ENCODE data around the gene ESRRA. TPM values are rescaled to one million over a fixed set of nuclear protein-coding genes. Genes with fewer than 3 reads are reported as not detected.

The ESRRA gene
- polyA plus RNA-seq, 2 of the 4 experiments (the other 2 are of a cell fraction), result 15.2 to 35.5 TPM

GRCh38 chr11:64294774-64295173 is 10.6 kb upstream of the ESRRA start:
- ChIA-PET POLR2A (interaction anchor here (1.0 kb wide), 1 partner anchor 18 kb away, joined by 4 read pairs; no protein-coding TSS in a partner anchor), CTCF (interaction anchor here (0.6 to 1.7 kb wide), 6 partner anchors 8 to 119 kb away, joined by 3 to 8 read pairs (median 4); no protein-coding TSS in a partner anchor)
- Histone ChIP-seq H3K4me1 (peaks cover 5% of the 10 kb centered on the region; the same call in 2 of the 3 replicates), H3K9me3 (no peaks in the 10 kb centered on the region), H3K4me3 (no peak overlapping the region), H3K4me2 (no peak overlapping the region), H3K27ac (no peak overlapping the region)
- no peak for TF ChIP-seq ELK1 (IDR thresholded peaks at IDR 0.05; ENCODE audit: low read depth, low read length)
- no peak for TF ChIP-seq TP53 (CRISPR knock-in tag; IDR thresholded peaks at IDR 0.05)
- TF ChIP-seq POLR2AphosphoS2 (conservative IDR thresholded peaks at IDR 0.05; ENCODE audit: low read length), result no peak
- TF ChIP-seq REST (IDR thresholded peaks at IDR 0.05), result no peak
- no peak for TF ChIP-seq HOXA7 (CRISPR knock-in tag; IDR thresholded peaks at IDR 0.05)
- TF ChIP-seq CHD2 (IDR thresholded peaks at IDR 0.05; ENCODE audit: low read length, partially characterized antibody), result no peak
- TF ChIP-seq HES2 (IDR thresholded peaks at IDR 0.05), result no peak
- TF ChIP-seq POLR2A (IDR thresholded peaks at IDR 0.05; ENCODE audit: low read length), result no peak
- DNase-seq (ENCODE audit: low read depth in 1 of 2, low spot score in 1 of 2) (no peak), ATAC-seq (no peak), FAIRE-seq (no peak)
- WGBS (ENCODE audit: missing lambda C conversion rate), result 62% methylated on average over 3 of the region's 3 CpGs

GRCh38 chr11:64295760-64296159 is 9.6 kb upstream of the ESRRA start:
- H3K4me2 ChIP-seq, result no peak overlapping the region
- WGBS (ENCODE audit: missing lambda C conversion rate), result 84% methylated on average over 4 of the region's 4 CpGs
- DNase-seq (ENCODE audit: low read depth in 1 of 2, low spot score in 1 of 2) (no peak), ATAC-seq (no peak), FAIRE-seq (no peak)
- POLR2A ChIA-PET, result interaction anchor here (1.0 kb wide), 1 partner anchor 19 kb away, joined by 4 read pairs; no protein-coding TSS in a partner anchor
- no peak for TF ChIP-seq SMC3 (IDR thresholded peaks at IDR 0.05)
- TF ChIP-seq RCOR1 (IDR thresholded peaks at IDR 0.05; ENCODE audit: low read depth, low read length), result no peak
- TF ChIP-seq EHMT2 (IDR thresholded peaks at IDR 0.05; ENCODE audit: low read depth), result no peak
- TF ChIP-seq POLR2AphosphoS2 (conservative IDR thresholded peaks at IDR 0.05; ENCODE audit: low read length), result no peak
- TF ChIP-seq MYC (IDR thresholded peaks at IDR 0.05; ENCODE audit: borderline replicate concordance, low read length), result no peak
- TF ChIP-seq POLR2A (IDR thresholded peaks at IDR 0.05; ENCODE audit: low read length), result no peak
- no peak for TF ChIP-seq MAFK (IDR thresholded peaks at IDR 0.05; ENCODE audit: partially characterized antibody)
- no peak for TF ChIP-seq TFCP2L1 (CRISPR knock-in tag; IDR thresholded peaks at IDR 0.05)
- no peak for TF ChIP-seq ELK1 (IDR thresholded peaks at IDR 0.05; ENCODE audit: low read depth, low read length)
- no peak for TF ChIP-seq ZNF302 (CRISPR knock-in tag; IDR thresholded peaks at IDR 0.05)
- peaks cover 5% of the 10 kb centered on the region; the same call in 2 of the 3 replicates for H3K4me1 ChIP-seq
- CTCF ChIA-PET, result interaction anchor here (0.7 to 2.5 kb wide), 6 partner anchors 9 to 60 kb away, joined by 3 to 7 read pairs (median 5); no protein-coding TSS in a partner anchor
- no peaks in the 10 kb centered on the region for H3K9me3 ChIP-seq
- no peak overlapping the region for H3K4me3 ChIP-seq
- H3K27ac ChIP-seq, result no peak overlapping the region

GRCh38 chr11:64296236-64296635 is 9.1 kb upstream of the ESRRA start:
- no peak for FAIRE-seq
- CTCF ChIA-PET, result interaction anchor here (0.7 to 2.5 kb wide), 6 partner anchors 18 to 59 kb away, joined by 3 to 7 read pairs (median 5); no protein-coding TSS in a partner anchor
- POLR2A ChIA-PET, result no interaction called here

More at GRCh38 chr11:64296236-64296635, 9.1 kb upstream of the ESRRA start:
- WGBS (ENCODE audit: missing lambda C conversion rate), result 7% methylated on average over 1 of the region's 1 CpG
- DNase-seq (ENCODE audit: low read depth in 1 of 2, low spot score in 1 of 2) (no peak), ATAC-seq (no peak)
- no peaks in the 10 kb centered on the region for H3K9me3 ChIP-seq
- no peak overlapping the region for H3K27ac ChIP-seq
- H3K4me3 ChIP-seq, result no peak overlapping the region
- no peak overlapping the region for H3K4me2 ChIP-seq
- H3K4me1 ChIP-seq, result peaks cover 5% of the 10 kb centered on the region; the same call in 2 of the 3 replicates
- no peak for TF ChIP-seq ESRRA (IDR thresholded peaks at IDR 0.05; ENCODE audit: borderline replicate concordance, low read length)
- TF ChIP-seq ATOH8 (CRISPR knock-in tag; IDR thresholded peaks at IDR 0.05; ENCODE audit: low read depth), result no peak
- no peak for TF ChIP-seq JUN (IDR thresholded peaks at IDR 0.05)
- TF ChIP-seq HDAC2 (IDR thresholded peaks at IDR 0.05), result no peak
- TF ChIP-seq CHD4 (IDR thresholded peaks at IDR 0.05; ENCODE audit: borderline replicate concordance), result no peak
- TF ChIP-seq MAX (IDR thresholded peaks at IDR 0.05), result no peak
- no peak for TF ChIP-seq NPAS2 (CRISPR knock-in tag; IDR thresholded peaks at IDR 0.05; ENCODE audit: borderline replicate concordance)

Measured in A549 (cell line).